CD4-positive, alpha-beta memory T cell (primary cell): ENCODE measurements around the gene MRPL19. TPM values are rescaled to one million over a fixed set of nuclear protein-coding genes. Genes with fewer than 3 reads are reported as not detected.
A peak's percentile ranks its signal among the peaks of the same experiment; 100 is the strongest.

ENCODE experiments used
- CTCF ChIA-PET: fragments of 350-600 bp; sonication (Branson Sonifier 250); formaldehyde crosslinking; loops from one replicate; lab custom pipeline; 2021; ENCODE audit warnings: inconsistent platforms; ENCODE audit not compliant: partially characterized antibody; lab: Charles Lee
- POLR2A ChIA-PET: fragments of 350-600 bp; sonication (Branson Sonifier 250); formaldehyde crosslinking; loops from one replicate; lab custom pipeline; 2021; ENCODE audit not compliant: partially characterized antibody; lab: Charles Lee
- DNase-seq, 5 donors: peaks; one replicate each; pipeline versions ENCODE4 v3.0.0 to v3.0.0-alpha.2; 2020 to 2022; ENCODE audit warnings: mixed read lengths in 1 of 5
- H3K27ac ChIP-seq: one replicate; pipeline ENCODE4 v1.7.0; 2013; ENCODE audit warnings: low read depth, low read length
- H3K27me3 ChIP-seq: 2 replicates; pipeline ENCODE4 v1.7.0; 2013; ENCODE audit warnings: mild to moderate bottlenecking, low read length, moderate library complexity; ENCODE audit not compliant: insufficient read depth
- H3K36me3 ChIP-seq: 2 replicates; pipeline ENCODE4 v1.7.0; 2013; ENCODE audit warnings: mild to moderate bottlenecking, low read length, moderate library complexity; ENCODE audit not compliant: insufficient read depth
- H3K4me1 ChIP-seq: 2 replicates; pipeline ENCODE4 v1.7.0; 2013; ENCODE audit warnings: mild to moderate bottlenecking, low read length, moderate library complexity; ENCODE audit not compliant: insufficient read depth
- H3K4me3 ChIP-seq, 2 donors: one replicate each; pipeline ENCODE4 v1.7.0; 2013; ENCODE audit warnings: low read length in 2 of 2, mild to moderate bottlenecking in 1 of 2
- H3K9me3 ChIP-seq, 2 donors: one replicate each; pipeline ENCODE4 v1.7.0; 2013; ENCODE audit warnings: low read length in 2 of 2, control low read depth in 1 of 2; ENCODE audit not compliant: control insufficient read depth in 1 of 2
- H3K27ac Mint-ChIP-seq, 7 donors: one replicate each; pipeline ENCODE4 v1.8.0; 2020 to 2021; ENCODE audit warnings: mixed read lengths in 7 of 7, mild to moderate bottlenecking in 6 of 7, inconsistent platforms in 3 of 7, moderate library complexity in 3 of 7
- H3K27me3 Mint-ChIP-seq, 2 donors: one replicate each; pipeline ENCODE4 v1.8.0; 2020 to 2021; ENCODE audit warnings: mixed read lengths in 2 of 2
- H3K36me3 Mint-ChIP-seq, 2 donors: one replicate each; pipeline ENCODE4 v1.8.0; 2020 to 2021; ENCODE audit warnings: mixed read lengths in 2 of 2, inconsistent platforms in 1 of 2, mild to moderate bottlenecking in 1 of 2
- H3K4me1 Mint-ChIP-seq, 4 donors: one replicate each; pipeline ENCODE4 v1.8.0; 2020 to 2021; ENCODE audit warnings: mixed read lengths in 4 of 4, mild to moderate bottlenecking in 1 of 4
- H3K4me3 Mint-ChIP-seq, 8 donors: one replicate each; pipeline ENCODE4 v1.8.0; 2020 to 2021; ENCODE audit warnings: mixed read lengths in 8 of 8, mild to moderate bottlenecking in 7 of 8, moderate library complexity in 6 of 8, inconsistent platforms in 3 of 8
- H3K9me3 Mint-ChIP-seq, 8 donors: one replicate each; pipeline ENCODE4 v1.8.0; 2020 to 2021; ENCODE audit warnings: mixed read lengths in 8 of 8, mild to moderate bottlenecking in 5 of 8, inconsistent platforms in 3 of 8, moderate library complexity in 1 of 8
- intact Hi-C: fragments of 100-400 bp; cut with micrococcal nuclease; formaldehyde crosslinking; loops from one replicate; pipeline ENCODE4 v1.15.1; 2023
- polyA plus RNA-seq, 2 donors: library from polyadenylated mRNA; unstranded; fragments of 300-500 nt; fragmentation: Illumina TruSeq; gene quantifications; one replicate each; pipeline ENCODE4 v1.2.3, GENCODE V29; 2021
- total RNA-seq, 2 experiments: library from RNA; stranded (reverse); gene quantifications; one replicate each; pipeline ENCODE4 v1.2.3, GENCODE V29; 2021

Gene MRPL19
- total and polyA plus RNA-seq, 4 experiments from 2014 or later, result 27.6 to 35.6 (median 29.5) TPM

DNA sequence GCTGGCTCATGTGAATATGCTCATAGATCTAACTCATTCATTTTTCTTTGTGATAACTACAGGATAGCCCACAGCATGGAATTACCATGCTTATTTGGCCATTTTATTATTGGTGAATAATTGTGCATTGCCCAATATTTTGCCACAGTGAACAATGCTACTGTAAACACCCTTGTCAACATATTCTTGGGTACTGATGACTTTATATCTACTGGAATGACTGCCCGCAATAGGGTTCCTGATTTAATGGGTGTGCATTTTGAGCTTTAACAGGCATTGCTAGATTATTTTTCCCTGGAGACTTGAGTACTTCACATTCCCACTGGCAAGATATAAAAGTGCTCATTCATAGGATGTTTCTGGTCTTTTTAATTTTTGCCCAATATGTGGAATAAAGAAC is 43.1 kb upstream of the MRPL19 start:
- Mint-ChIP-seq H3K9me3 (peaks cover 0 to 2% (median 0%) of the 10 kb centered on the region in 8 donors), H3K4me1 (peaks cover 0 to 2% (median 0%) of the 10 kb centered on the region in 4 donors), H3K4me3 (no peak overlapping the region), H3K27me3 (peaks cover 21 to 25% of the 10 kb centered on the region in 2 donors), H3K36me3 (no peaks in the 10 kb centered on the region), H3K27ac (no peak overlapping the region)
- ChIA-PET POLR2A (no interaction called here), CTCF (interaction anchor here (1.2 to 1.3 kb wide), 2 partner anchors 9 to 25 kb away, joined by 3 to 5 read pairs; no protein-coding TSS in a partner anchor)
- no peak overlapping the region for H3K4me3 ChIP-seq
- H3K27me3 ChIP-seq, result peaks cover 2% of the 10 kb centered on the region
- no peak overlapping the region for H3K27ac ChIP-seq
- intact Hi-C loops, result no loop called here
- DNase-seq, result no peak
- no peaks in the 10 kb centered on the region for H3K9me3 ChIP-seq
- no peaks in the 10 kb centered on the region for H3K4me1 ChIP-seq
- no peaks in the 10 kb centered on the region for H3K36me3 ChIP-seq

DNA sequence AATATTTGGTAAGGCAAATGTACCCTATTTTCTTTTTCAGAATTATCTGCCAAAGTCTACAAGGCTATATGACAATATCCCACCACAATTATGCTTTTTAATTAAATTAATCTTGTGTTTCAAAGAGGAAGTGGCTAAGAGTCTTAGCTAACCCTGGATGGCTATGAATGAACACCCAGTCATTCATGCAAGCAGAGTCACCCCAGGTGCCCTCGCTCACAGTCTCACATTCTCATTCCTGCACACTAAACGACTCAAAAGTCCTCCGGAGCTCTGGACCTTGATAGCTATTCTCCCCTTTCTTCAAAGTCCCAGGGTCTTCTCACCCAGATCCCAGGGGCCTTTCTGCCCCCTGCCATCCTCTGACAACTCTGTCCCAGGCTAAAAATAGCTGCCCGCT is 42.1 kb upstream of the MRPL19 start:
- Histone ChIP-seq H3K27me3 (peaks cover 6% of the 10 kb centered on the region), H3K4me3 (no peak overlapping the region), H3K36me3 (no peaks in the 10 kb centered on the region), H3K27ac (no peak overlapping the region), H3K9me3 (no peaks in the 10 kb centered on the region), H3K4me1 (peaks cover 5% of the 10 kb centered on the region)
- H3K4me1 Mint-ChIP-seq, result peaks cover 0 to 3% (median 0%) of the 10 kb centered on the region in 4 donors
- no peak overlapping the region for H3K27ac Mint-ChIP-seq
- peaks cover 27 to 31% of the 10 kb centered on the region in 2 donors for H3K27me3 Mint-ChIP-seq
- ChIA-PET POLR2A (no interaction called here), CTCF (interaction anchor here (1.2 to 1.3 kb wide), 3 partner anchors 8 to 35 kb away, joined by 3 to 5 read pairs (median 4); no protein-coding TSS in a partner anchor)
- no peak for DNase-seq
- H3K36me3 Mint-ChIP-seq, result no peaks in the 10 kb centered on the region
- no peak overlapping the region for H3K4me3 Mint-ChIP-seq
- H3K9me3 Mint-ChIP-seq, result no peaks in the 10 kb centered on the region
- intact Hi-C loops, result no loop called here

- Mint-ChIP-seq H3K9me3 (no peaks in the 10 kb centered on the region), H3K4me1 (peaks cover 0 to 3% (median 0%) of the 10 kb centered on the region in 4 donors), H3K36me3 (no peaks in the 10 kb centered on the region), H3K27me3 (peaks cover 27 to 40% of the 10 kb centered on the region in 2 donors), H3K27ac (no peak overlapping the region), H3K4me3 (no peak overlapping the region)
- intact Hi-C loops, result loop anchor here (5.0 kb wide), 1 partner anchor 539 kb away; no protein-coding TSS in a partner anchor
- peaks cover 5% of the 10 kb centered on the region for H3K4me1 ChIP-seq
- no peaks in the 10 kb centered on the region for H3K36me3 ChIP-seq
- CTCF ChIA-PET, result interaction anchor here (0.6 to 1.8 kb wide), 8 partner anchors 9 to 686 kb away, joined by 3 to 8 read pairs (median 4); partner anchors contain the start of gene TACR1
- H3K4me3 ChIP-seq, result no peak overlapping the region
- peaks cover 11% of the 10 kb centered on the region for H3K27me3 ChIP-seq
- POLR2A ChIA-PET, result interaction anchor here (0.7 kb wide), 1 partner anchor 1142 kb away, joined by 3 read pairs; no protein-coding TSS in a partner anchor
- no peaks in the 10 kb centered on the region for H3K9me3 ChIP-seq
- no peak for DNase-seq
- no peak overlapping the region for H3K27ac ChIP-seq
Measured at GRCh38 chr2:75605770-75606529, 40.6 kb upstream of the MRPL19 start.

- H3K36me3 ChIP-seq, result no peaks in the 10 kb centered on the region
- H3K27ac ChIP-seq, result no peak overlapping the region
- H3K27me3 Mint-ChIP-seq, result peaks cover 25 to 40% of the 10 kb centered on the region in 2 donors
- DNase-seq, result no peak
- peaks cover 5% of the 10 kb centered on the region for H3K4me1 ChIP-seq
- CTCF ChIA-PET, result interaction anchor here (0.8 to 1.8 kb wide), 7 partner anchors 9 to 687 kb away, joined by 3 to 8 read pairs (median 4); no protein-coding TSS in a partner anchor
- POLR2A ChIA-PET, result interaction anchor here (0.7 kb wide), 1 partner anchor 1141 kb away, joined by 3 read pairs; no protein-coding TSS in a partner anchor
- H3K9me3 ChIP-seq, result no peaks in the 10 kb centered on the region
- no peaks in the 10 kb centered on the region for H3K9me3 Mint-ChIP-seq
- intact Hi-C loops, result loop anchor here (5.0 kb wide), 1 partner anchor 540 kb away; no protein-coding TSS in a partner anchor
- peaks cover 0 to 3% (median 0%) of the 10 kb centered on the region in 4 donors for H3K4me1 Mint-ChIP-seq
- no peak overlapping the region for H3K27ac Mint-ChIP-seq
- H3K27me3 ChIP-seq, result peaks cover 11% of the 10 kb centered on the region
- no peak overlapping the region for H3K4me3 ChIP-seq
- no peak overlapping the region for H3K4me3 Mint-ChIP-seq
- H3K36me3 Mint-ChIP-seq, result no peaks in the 10 kb centered on the region
Measured at GRCh38 chr2:75606761-75607399, 39.7 kb upstream of the MRPL19 start.

DNA sequence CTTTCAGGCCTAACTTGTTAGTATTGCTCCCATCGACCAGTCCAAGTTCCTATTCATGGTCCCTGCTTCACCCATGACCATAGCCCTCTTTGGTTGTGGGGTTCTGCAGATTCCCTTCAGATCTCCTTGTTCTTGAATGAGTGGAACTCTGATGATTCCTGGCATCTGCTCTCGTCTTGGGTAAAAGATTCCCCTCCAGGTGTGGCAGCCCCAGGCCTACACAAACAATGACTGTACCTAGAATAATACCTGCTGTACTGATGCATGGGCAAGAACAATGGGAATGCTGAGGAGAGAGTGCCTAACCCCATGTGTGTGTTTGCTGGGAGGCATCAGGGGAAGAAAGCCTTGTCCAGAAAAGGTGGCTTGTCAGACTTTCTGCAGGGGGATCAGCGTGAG is 39.2 kb upstream of the MRPL19 start:
- H3K4me3 Mint-ChIP-seq, result no peak overlapping the region
- H3K36me3 ChIP-seq, result no peaks in the 10 kb centered on the region
- intact Hi-C loops, result loop anchor here (5.0 kb wide), 1 partner anchor 540 kb away; no protein-coding TSS in a partner anchor
- no peak overlapping the region for H3K27ac Mint-ChIP-seq
- no peaks in the 10 kb centered on the region for H3K36me3 Mint-ChIP-seq
- CTCF ChIA-PET, result interaction anchor here (1.6 to 1.9 kb wide), 3 partner anchors 11 to 28 kb away, joined by 4 to 14 read pairs (median 8); no protein-coding TSS in a partner anchor
- peaks cover 11% of the 10 kb centered on the region for H3K27me3 ChIP-seq
- peaks cover 5% of the 10 kb centered on the region for H3K4me1 ChIP-seq
- H3K4me3 ChIP-seq, result no peak overlapping the region
- no peak for DNase-seq
- H3K9me3 Mint-ChIP-seq, result peaks cover 0 to under 1% (median 0%) of the 10 kb centered on the region in 8 donors
- H3K9me3 ChIP-seq, result no peaks in the 10 kb centered on the region
- no peak overlapping the region for H3K27ac ChIP-seq
- peaks cover 29 to 45% of the 10 kb centered on the region in 2 donors for H3K27me3 Mint-ChIP-seq
- H3K4me1 Mint-ChIP-seq, result peaks cover 0 to 3% (median 0%) of the 10 kb centered on the region in 4 donors
- POLR2A ChIA-PET, result no interaction called here

DNA sequence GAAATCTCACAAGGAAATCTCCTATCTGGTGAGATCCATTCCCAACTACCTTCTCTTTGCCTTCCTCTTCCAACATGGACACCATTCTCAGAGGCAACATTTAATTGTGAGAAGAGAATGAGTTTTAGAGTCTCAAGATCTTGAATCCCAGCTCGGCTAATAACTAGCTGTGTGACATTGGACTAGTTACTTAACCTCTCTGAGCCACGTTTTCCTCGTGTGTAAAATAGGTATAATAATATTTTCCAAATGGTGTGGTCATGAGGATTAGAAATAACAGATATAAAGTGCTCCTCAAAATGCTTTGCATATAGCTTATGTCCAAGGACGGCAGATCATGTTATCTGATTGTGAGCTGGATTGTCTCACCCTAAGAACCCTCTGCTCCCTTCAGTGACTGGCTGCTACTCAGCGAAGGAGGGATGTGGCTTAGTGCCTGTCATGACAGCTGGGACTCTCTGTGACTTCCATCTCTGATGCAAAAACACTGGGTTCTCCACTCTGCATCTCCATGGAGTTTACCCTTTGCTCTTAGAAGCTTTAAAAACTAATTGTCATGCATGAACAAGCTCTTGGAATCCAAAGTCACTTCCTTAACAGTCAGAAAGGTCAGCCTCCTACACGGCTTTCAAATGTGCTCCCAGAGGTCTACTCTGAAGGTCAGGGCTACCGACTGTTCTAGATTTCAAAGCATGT is 38.4 kb upstream of the MRPL19 start:
- H3K27me3 Mint-ChIP-seq, result peaks cover 33 to 48% of the 10 kb centered on the region in 2 donors
- H3K4me3 ChIP-seq, result no peak overlapping the region
- CTCF ChIA-PET, result interaction anchor here (0.7 to 3.4 kb wide), 23 partner anchors 8 to 1784 kb away, joined by 3 to 24 read pairs (median 6); no protein-coding TSS in a partner anchor

More for the DNA sequence above, 38.4 kb upstream of the MRPL19 start:
- intact Hi-C loops, result loop anchor here (5.0 kb wide), 1 partner anchor 541 kb away; no protein-coding TSS in a partner anchor
- POLR2A ChIA-PET, result no interaction called here
- H3K36me3 Mint-ChIP-seq, result no peaks in the 10 kb centered on the region
- H3K27me3 ChIP-seq, result peaks cover 11% of the 10 kb centered on the region
- H3K9me3 ChIP-seq, result no peaks in the 10 kb centered on the region
- peaks cover 0 to 1% (median 0%) of the 10 kb centered on the region in 8 donors for H3K9me3 Mint-ChIP-seq
- H3K27ac ChIP-seq, result no peak overlapping the region
- no peak overlapping the region for H3K27ac Mint-ChIP-seq
- DNase-seq, result no peak
- peaks cover 0 to 3% (median 0%) of the 10 kb centered on the region in 4 donors for H3K4me1 Mint-ChIP-seq
- no peaks in the 10 kb centered on the region for H3K36me3 ChIP-seq
- H3K4me1 ChIP-seq, result peaks cover 5% of the 10 kb centered on the region
- H3K4me3 Mint-ChIP-seq, result peak overlapping the region in 1 of 8 donors; percentile 12
